ENCODE measurements around the gene CDC42SE2.
A peak's percentile ranks its signal among the peaks of the same experiment; 100 is the strongest.

CDC42SE2 gene

GRCh38 chr5:131254741-131255140 lies 9.1 kb upstream of the CDC42SE2 start:
- no peak overlapping the region for H2AFZ ChIP-seq (ENCODE audit: low read depth, low read length, severe bottlenecking)
- H3K27me3 ChIP-seq (ENCODE audit: low read length): no peaks in the 10 kb centered on the region
- peak overlapping the region; percentile 42; the same call in 1 of the 2 replicates for H3K27ac ChIP-seq (ENCODE audit: low read depth, low read length)
- H3F3A ChIP-seq (ENCODE audit: insufficient read depth): peaks cover 66% of the 10 kb centered on the region
- peaks cover 12% of the 10 kb centered on the region for H3K36me3 ChIP-seq (ENCODE audit: low read length)
- H3K9me3 ChIP-seq (ENCODE audit: insufficient read depth, low read length): no peaks in the 10 kb centered on the region
- TF ChIP-seq EZH2phosphoT487 (conservative IDR thresholded peaks at IDR 0.05; ENCODE audit: low read length): no peak
- no peak for TF ChIP-seq CTCF (IDR thresholded peaks at IDR 0.05; ENCODE audit: insufficient read depth, low read length, poor library complexity, severe bottlenecking)
- peaks cover 43% of the 10 kb centered on the region for H3K79me2 ChIP-seq (ENCODE audit: insufficient read depth, low read length)
- H3K4me2 ChIP-seq (ENCODE audit: low read depth, low read length, poor library complexity, severe bottlenecking): peak overlapping the region; percentile 80
- H4K20me1 ChIP-seq (ENCODE audit: low read depth, low read length): no peaks in the 10 kb centered on the region
- 0 out of 2 replicates have a peak overlapping the region, but pooled peaks have one; percentile 5 for H3K9ac ChIP-seq (ENCODE audit: low read length)
- no peaks in the 10 kb centered on the region for H3K9me2 ChIP-seq (replicated peaks; ENCODE audit: insufficient read depth, low read length)
- peak overlapping the region; percentile 24 for H3K4me3 ChIP-seq (ENCODE audit: insufficient read depth, low read length, poor library complexity, severe bottlenecking)

GRCh38 chr5:131256507-131256823 lies 7.4 kb upstream of the CDC42SE2 start:
- peak overlapping the region; percentile 22; the same call in 1 of the 2 replicates for H3K9ac ChIP-seq (ENCODE audit: low read length)
- peaks cover 15% of the 10 kb centered on the region for H3K36me3 ChIP-seq (ENCODE audit: low read length)
- peak overlapping the region; percentile 73 for H3K27ac ChIP-seq (ENCODE audit: low read depth, low read length)
- no peaks in the 10 kb centered on the region for H4K20me1 ChIP-seq (ENCODE audit: low read depth, low read length)
- no peaks in the 10 kb centered on the region for H3K27me3 ChIP-seq (ENCODE audit: low read length)
- no peak for TF ChIP-seq CTCF (IDR thresholded peaks at IDR 0.05; ENCODE audit: insufficient read depth, low read length, poor library complexity, severe bottlenecking)
- TF ChIP-seq EZH2phosphoT487 (conservative IDR thresholded peaks at IDR 0.05; ENCODE audit: low read length): no peak
- H3K9me3 ChIP-seq (ENCODE audit: insufficient read depth, low read length): no peaks in the 10 kb centered on the region
- peaks cover 48% of the 10 kb centered on the region for H3K79me2 ChIP-seq (ENCODE audit: insufficient read depth, low read length)
- peak overlapping the region; percentile 48 for H3K4me2 ChIP-seq (ENCODE audit: low read depth, low read length, poor library complexity, severe bottlenecking)
- peak overlapping the region; percentile 16 for H3K4me3 ChIP-seq (ENCODE audit: insufficient read depth, low read length, poor library complexity, severe bottlenecking)
- H2AFZ ChIP-seq (ENCODE audit: low read depth, low read length, severe bottlenecking): no peak overlapping the region
- no peaks in the 10 kb centered on the region for H3K9me2 ChIP-seq (replicated peaks; ENCODE audit: insufficient read depth, low read length)
- peaks cover 64% of the 10 kb centered on the region for H3F3A ChIP-seq (ENCODE audit: insufficient read depth)

- peak overlapping the region; percentile 73; the same call in 1 of the 2 replicates for H3K27ac ChIP-seq (ENCODE audit: low read depth, low read length)
- no peak overlapping the region for H3K4me3 ChIP-seq (ENCODE audit: insufficient read depth, low read length, poor library complexity, severe bottlenecking)
- no peaks in the 10 kb centered on the region for H3K27me3 ChIP-seq (ENCODE audit: low read length)
- no peak overlapping the region for H3K4me2 ChIP-seq (ENCODE audit: low read depth, low read length, poor library complexity, severe bottlenecking)
- no peak for TF ChIP-seq EZH2phosphoT487 (conservative IDR thresholded peaks at IDR 0.05; ENCODE audit: low read length)
- no peak for TF ChIP-seq CTCF (IDR thresholded peaks at IDR 0.05; ENCODE audit: insufficient read depth, low read length, poor library complexity, severe bottlenecking)
- H3K9me3 ChIP-seq (ENCODE audit: insufficient read depth, low read length): no peaks in the 10 kb centered on the region
- H3K36me3 ChIP-seq (ENCODE audit: low read length): peaks cover 15% of the 10 kb centered on the region
- H3K9ac ChIP-seq (ENCODE audit: low read length): no peak overlapping the region
- no peak overlapping the region for H2AFZ ChIP-seq (ENCODE audit: low read depth, low read length, severe bottlenecking)
- H3K79me2 ChIP-seq (ENCODE audit: insufficient read depth, low read length): peaks cover 57% of the 10 kb centered on the region
- peaks cover 75% of the 10 kb centered on the region for H3F3A ChIP-seq (ENCODE audit: insufficient read depth)
- no peaks in the 10 kb centered on the region for H4K20me1 ChIP-seq (ENCODE audit: low read depth, low read length)
- H3K9me2 ChIP-seq (replicated peaks; ENCODE audit: insufficient read depth, low read length): no peaks in the 10 kb centered on the region
Observed at GRCh38 chr5:131258733-131259132, 5.1 kb upstream of the CDC42SE2 start.
